HG02938 (cell line): ENCODE measurements around the gene GNAS.
"Not testable (repeated sequence)": the region's sequence is repeated elsewhere in the genome, so short reads cannot be mapped to it uniquely, and the experiment has no call there.

Source experiments
- ATAC-seq: cut with Tn5 transposase; IDR thresholded peaks from one replicate; pipeline ENCODE4 v1.9.1; 2021; ENCODE audit warnings: mild to moderate bottlenecking, moderate library complexity; ENCODE audit not compliant: unreplicated experiment

Gene GNAS

GRCh38 chr20:58922036-58922435 lies 69.5 kb downstream of the GNAS start:
- no peak for ATAC-seq

GRCh38 chr20:58923117-58923712 lies 70.7 kb downstream of the GNAS start:
- no peak for ATAC-seq

GRCh38 chr20:58926802-58927489 lies 74.4 kb downstream of the GNAS start:
- no peak for ATAC-seq

- no peak for ATAC-seq
Measured at GRCh38 chr20:58927490-58928061, 75.1 kb downstream of the GNAS start.

GRCh38 chr20:58930496-58930895 lies 78.0 kb downstream of the GNAS start:
- no peak for ATAC-seq

- no peak for ATAC-seq
Measured at GRCh38 chr20:58932170-58932569, 79.7 kb downstream of the GNAS start.

GRCh38 chr20:58938078-58938477 lies 85.6 kb downstream of the GNAS start:
- no peak for ATAC-seq

GRCh38 chr20:58938541-58938940 lies 86.0 kb downstream of the GNAS start:
- no peak for ATAC-seq

- no peak for ATAC-seq
Measured at GRCh38 chr20:58941471-58941870, 89.0 kb downstream of the GNAS start.

GRCh38 chr20:58942549-58942948 lies 90.0 kb downstream of the GNAS start:
- ATAC-seq = no peak

- no peak for ATAC-seq
Measured at GRCh38 chr20:58944610-58945009, 92.1 kb downstream of the GNAS start.

- no peak for ATAC-seq
Measured at GRCh38 chr20:58945965-58946631, 93.6 kb downstream of the GNAS start.

GRCh38 chr20:58947797-58948388 lies 95.4 kb downstream of the GNAS start:
- not testable (repeated sequence) for ATAC-seq

- ATAC-seq = no peak
Measured at GRCh38 chr20:58950603-58951002, 98.1 kb downstream of the GNAS start.

GRCh38 chr20:58953050-58953449 lies 100.5 kb downstream of the GNAS start:
- no peak for ATAC-seq

GRCh38 chr20:58956078-58956477 lies 103.6 kb downstream of the GNAS start:
- ATAC-seq = no peak

- ATAC-seq = no peak
Measured at GRCh38 chr20:58959652-58960051, 107.1 kb downstream of the GNAS start.
